ENCODE results near the gene DNAJC24.

DNAJC24 gene

GRCh38 chr11:31375879-31376278 lies 6.2 kb downstream of the DNAJC24 start:
- no peak overlapping the region for H3K27ac ChIP-seq
- TF ChIP-seq CTCF (IDR thresholded peaks at IDR 0.05) (no peak), ZFX (IDR thresholded peaks at IDR 0.05; ENCODE audit: borderline replicate concordance) (no peak)

- no peak for TF ChIP-seq ZFX (IDR thresholded peaks at IDR 0.05; ENCODE audit: borderline replicate concordance)
- TF ChIP-seq CTCF (IDR thresholded peaks at IDR 0.05) = no peak
- no peak overlapping the region for H3K27ac ChIP-seq
These were observed 13.5 kb downstream of the DNAJC24 start for GRCh38 chr11:31383116-31383515.

GRCh38 chr11:31387379-31387778 lies 17.7 kb downstream of the DNAJC24 start:
- no peak overlapping the region for H3K27ac ChIP-seq
- TF ChIP-seq ZFX (IDR thresholded peaks at IDR 0.05; ENCODE audit: borderline replicate concordance) (no peak), CTCF (IDR thresholded peaks at IDR 0.05) (no peak)

GRCh38 chr11:31397239-31397834 lies 27.7 kb downstream of the DNAJC24 start:
- H3K27ac ChIP-seq = no peak overlapping the region
- TF ChIP-seq ZFX (IDR thresholded peaks at IDR 0.05; ENCODE audit: borderline replicate concordance) = no peak
- peak; percentile 78 for TF ChIP-seq CTCF (IDR thresholded peaks at IDR 0.05)

GRCh38 chr11:31404614-31405013 lies 35.0 kb downstream of the DNAJC24 start:
- no peak for TF ChIP-seq ZFX (IDR thresholded peaks at IDR 0.05; ENCODE audit: borderline replicate concordance)
- TF ChIP-seq CTCF (IDR thresholded peaks at IDR 0.05) = no peak
- H3K27ac ChIP-seq = no peak overlapping the region

- no peak overlapping the region for H3K27ac ChIP-seq
- TF ChIP-seq CTCF (IDR thresholded peaks at IDR 0.05) (no peak), ZFX (IDR thresholded peaks at IDR 0.05; ENCODE audit: borderline replicate concordance) (no peak)
These were observed 38.5 kb downstream of the DNAJC24 start for GRCh38 chr11:31408201-31408600.

- H3K27ac ChIP-seq = no peak overlapping the region
- TF ChIP-seq CTCF (IDR thresholded peaks at IDR 0.05) = no peak
- TF ChIP-seq ZFX (IDR thresholded peaks at IDR 0.05; ENCODE audit: borderline replicate concordance) = no peak
These were observed 43.3 kb downstream of the DNAJC24 start for GRCh38 chr11:31412946-31413345.
